Mesothelial cell of epicardium (in vitro differentiated cells): ENCODE measurements around the gene C4orf50. TPM values are rescaled to one million over a fixed set of nuclear protein-coding genes. Genes with fewer than 3 reads are reported as not detected.

Source experiments
- DNase-seq, 2 experiments: peaks; one replicate each; pipeline ENCODE4 v3.0.0; 2021; ENCODE audit warnings: low spot score in 2 of 2; ENCODE audit not compliant: unreplicated experiment in 2 of 2
- H3K27ac Mint-ChIP-seq: 2 replicates; pipeline ENCODE4 v1.8.0; 2021; ENCODE audit warnings: mixed read lengths
- H3K27me3 Mint-ChIP-seq: 2 replicates; pipeline ENCODE4 v1.8.0; 2021; ENCODE audit warnings: low read depth, mixed read lengths
- H3K36me3 Mint-ChIP-seq: 2 replicates; pipeline ENCODE4 v1.8.0; 2021; ENCODE audit warnings: mixed read lengths
- H3K4me1 Mint-ChIP-seq: 2 replicates; pipeline ENCODE4 v1.8.0; 2021; ENCODE audit warnings: mixed read lengths
- H3K4me3 Mint-ChIP-seq: 2 replicates; pipeline ENCODE4 v1.8.0; 2021; ENCODE audit warnings: mild to moderate bottlenecking, moderate library complexity, mixed read lengths
- H3K9me3 Mint-ChIP-seq: 2 replicates; pipeline ENCODE4 v1.8.0; 2021; ENCODE audit warnings: mixed read lengths
- CTCF ChIP-seq: fragments of 200-600 bp; sonication (generic); IDR thresholded peaks from one replicate; pipeline ENCODE4 v1.5.0; 2021; ENCODE audit warnings: antibody characterized with exemption; ENCODE audit not compliant: unreplicated experiment
- total RNA-seq: library from RNA; stranded (reverse); gene quantifications from 3 replicates; pipeline ENCODE4 v1.2.1, GENCODE V29; 2021

Gene C4orf50
- total RNA-seq, 1 donor from 2014 or later, result 0.04 TPM

GRCh38 chr4:5905714-5906113 lies 112.5 kb downstream of the C4orf50 start:
- no peaks in the 10 kb centered on the region for H3K36me3 Mint-ChIP-seq
- no peak for DNase-seq
- no peaks in the 10 kb centered on the region for H3K4me1 Mint-ChIP-seq
- H3K9me3 Mint-ChIP-seq, result peaks cover 21% of the 10 kb centered on the region
- no peak overlapping the region for H3K27ac Mint-ChIP-seq
- no peak for TF ChIP-seq CTCF
- no peak overlapping the region for H3K4me3 Mint-ChIP-seq
- H3K27me3 Mint-ChIP-seq, result peaks cover 83% of the 10 kb centered on the region

GRCh38 chr4:5900844-5901243 lies 117.4 kb downstream of the C4orf50 start:
- peaks cover 4% of the 10 kb centered on the region for H3K9me3 Mint-ChIP-seq
- no peak for DNase-seq
- peaks cover 95% of the 10 kb centered on the region for H3K27me3 Mint-ChIP-seq
- H3K27ac Mint-ChIP-seq, result no peak overlapping the region
- no peaks in the 10 kb centered on the region for H3K36me3 Mint-ChIP-seq
- no peak overlapping the region for H3K4me3 Mint-ChIP-seq
- TF ChIP-seq CTCF, result no peak
- no peaks in the 10 kb centered on the region for H3K4me1 Mint-ChIP-seq

- H3K4me1 Mint-ChIP-seq, result no peaks in the 10 kb centered on the region
- DNase-seq, result no peak
- TF ChIP-seq CTCF, result no peak
- no peaks in the 10 kb centered on the region for H3K36me3 Mint-ChIP-seq
- peaks cover 95% of the 10 kb centered on the region for H3K27me3 Mint-ChIP-seq
- peaks cover 4% of the 10 kb centered on the region for H3K9me3 Mint-ChIP-seq
- H3K4me3 Mint-ChIP-seq, result no peak overlapping the region
- H3K27ac Mint-ChIP-seq, result no peak overlapping the region
Observed at GRCh38 chr4:5899881-5900280, 118.3 kb downstream of the C4orf50 start.

GRCh38 chr4:5899396-5899795 lies 118.8 kb downstream of the C4orf50 start:
- peaks cover 4% of the 10 kb centered on the region for H3K9me3 Mint-ChIP-seq
- H3K27ac Mint-ChIP-seq, result no peak overlapping the region
- H3K27me3 Mint-ChIP-seq, result peaks cover 95% of the 10 kb centered on the region
- no peaks in the 10 kb centered on the region for H3K4me1 Mint-ChIP-seq
- no peak overlapping the region for H3K4me3 Mint-ChIP-seq
- no peaks in the 10 kb centered on the region for H3K36me3 Mint-ChIP-seq
- no peak for TF ChIP-seq CTCF
- DNase-seq, result no peak

GRCh38 chr4:5897674-5898073 lies 120.6 kb downstream of the C4orf50 start:
- DNase-seq, result no peak
- H3K27ac Mint-ChIP-seq, result no peak overlapping the region
- no peaks in the 10 kb centered on the region for H3K4me1 Mint-ChIP-seq
- peaks cover 94% of the 10 kb centered on the region for H3K27me3 Mint-ChIP-seq
- H3K4me3 Mint-ChIP-seq, result no peak overlapping the region
- H3K9me3 Mint-ChIP-seq, result peaks cover 4% of the 10 kb centered on the region
- TF ChIP-seq CTCF, result no peak
- H3K36me3 Mint-ChIP-seq, result no peaks in the 10 kb centered on the region

GRCh38 chr4:5895287-5895686 lies 122.9 kb downstream of the C4orf50 start:
- no peak overlapping the region for H3K27ac Mint-ChIP-seq
- H3K36me3 Mint-ChIP-seq, result no peaks in the 10 kb centered on the region
- peaks cover 4% of the 10 kb centered on the region for H3K9me3 Mint-ChIP-seq
- no peak for TF ChIP-seq CTCF
- peaks cover 91% of the 10 kb centered on the region for H3K27me3 Mint-ChIP-seq
- peaks cover 4% of the 10 kb centered on the region for H3K4me1 Mint-ChIP-seq
- DNase-seq, result no peak
- no peak overlapping the region for H3K4me3 Mint-ChIP-seq
